NCI-H1092 treated with DMSO at 0.1 percent for 48 hours (cell line): ENCODE data around the gene RPLP2.

Experiments
- DNase-seq: peaks from one replicate; lab custom pipeline; 2025; lab: John Stamatoyannopoulos, UW

Gene RPLP2

GRCh38 chr11:791658-792534 lies 17.9 kb upstream of the RPLP2 start:
- no peak for DNase-seq

- DNase-seq: no peak
These were observed 17.3 kb upstream of the RPLP2 start for GRCh38 chr11:792535-792821.

- DNase-seq: no peak
These were observed 16.9 kb upstream of the RPLP2 start for GRCh38 chr11:792873-793272.

- DNase-seq: no peak
These were observed 16.2 kb upstream of the RPLP2 start for GRCh38 chr11:793556-793955.

- DNase-seq: no peak
These were observed 15.6 kb upstream of the RPLP2 start for GRCh38 chr11:794013-794765.

GRCh38 chr11:794766-795633 lies 14.8 kb upstream of the RPLP2 start:
- no peak for DNase-seq

GRCh38 chr11:795634-796564 lies 13.9 kb upstream of the RPLP2 start:
- peak; percentile 59 for DNase-seq

- DNase-seq: no peak
These were observed 13.0 kb upstream of the RPLP2 start for GRCh38 chr11:796565-797295.

- DNase-seq: peak; percentile 82
These were observed 12.3 kb upstream of the RPLP2 start for GRCh38 chr11:797296-798092.

- peak; percentile 75 for DNase-seq
These were observed 11.6 kb upstream of the RPLP2 start, which contains the start of gene SLC25A22 for GRCh38 chr11:798093-798713. SLC25A22 (minus strand) TSS chr11:798281; CDS start chr11:795006, 3,275 bp downstream.

- DNase-seq: no peak
These were observed 10.0 kb upstream of the RPLP2 start for GRCh38 chr11:799641-800316.

GRCh38 chr11:800473-800872 lies 9.3 kb upstream of the RPLP2 start:
- DNase-seq: no peak

- DNase-seq: no peak
These were observed 8.5 kb upstream of the RPLP2 start for GRCh38 chr11:801097-801780.

GRCh38 chr11:802018-802617 lies 7.6 kb upstream of the RPLP2 start:
- DNase-seq: no peak

GRCh38 chr11:802693-803466 lies 6.9 kb upstream of the RPLP2 start:
- no peak for DNase-seq

- no peak for DNase-seq
These were observed 6.4 kb upstream of the RPLP2 start for GRCh38 chr11:803467-803742.
